HCT116 (cell line): ENCODE measurements around the gene HMGN1. TPM values are rescaled to one million over a fixed set of nuclear protein-coding genes. Genes with fewer than 3 reads are reported as not detected.

Source experiments
- ATAC-seq: fragments of 200-7000 bp; cut with Tn5 transposase; 2 replicates; pipeline ENCODE4 v1.9.1; 2020; ENCODE audit warnings: mild to moderate bottlenecking, moderate library complexity
- BruUV-seq: library from RNA; stranded (reverse); fragments of 400-500 nt; replicated peaks from 2 replicates; lab custom pipeline; 2021; lab: Mats Ljungman, UMichigan
- CTCF ChIA-PET: fragments of 300-600 bp; sonication (Branson Sonifier 250); formaldehyde crosslinking; loops from one replicate; lab custom pipeline; 2021; ENCODE audit warnings: antibody characterized with exemption; lab: Charles Lee
- POLR2A ChIA-PET: fragments of 300-600, 350-600 bp; sonication (Branson Sonifier 250); formaldehyde crosslinking; loops from one replicate; lab custom pipeline; 2021; ENCODE audit warnings: antibody characterized with exemption; lab: Charles Lee
- RAD21 ChIA-PET, 2 experiments: fragments of 300-600 bp; sonication (Branson Sonifier 250); formaldehyde crosslinking; loops; one replicate each; lab custom pipeline; 2023; ENCODE audit warnings: low total read pairs in 2 of 2; ENCODE audit not compliant: uncharacterized antibody in 2 of 2, unreplicated experiment in 2 of 2, low non-redundant PET in 1 of 2; lab: Charles Lee
- DNase-seq: peaks from one replicate; pipeline ENCODE4 v3.0.0-alpha.2; 2010; ENCODE audit warnings: low read depth, low spot score
- H2AFZ ChIP-seq: fragments of 200-600 bp; shearing (Covaris generic), sonication (generic); 2 replicates; pipeline ENCODE4 v1.6.1; 2017; ENCODE audit warnings: low read depth, mixed run types, mixed read lengths, antibody characterized with exemption, low read length; ENCODE audit not compliant: poor library complexity, severe bottlenecking
- H3K27ac ChIP-seq: 2 replicates; pipeline ENCODE4 v1.5.1; 2012; ENCODE audit warnings: low read depth, low read length
- H3K27me3 ChIP-seq: fragments of 200-600 bp; sonication (generic); 2 replicates; pipeline ENCODE4 v1.6.1; 2016; ENCODE audit warnings: mixed run types, low read length, mixed read lengths; ENCODE audit not compliant: insufficient read depth
- H3K36me3 ChIP-seq, 2 experiments: fragments of 200-500 bp in 1 of 2; fragments of 200-600 bp in 1 of 2; sonication (Bioruptor generic) in 1 of 2; sonication (generic) in 1 of 2; 2 replicates each; pipeline versions ENCODE4 v1.5.1 to v1.6.1; 2014 to 2016; ENCODE audit warnings: low read length in 2 of 2, inconsistent platforms in 1 of 2, mixed read lengths in 1 of 2, mixed run types in 1 of 2; ENCODE audit not compliant: insufficient read depth in 2 of 2, control insufficient read depth in 1 of 2
- H3K4me1 ChIP-seq, 2 experiments: fragments of 200-600 bp in 1 of 2; sonication (generic) in 1 of 2; 2 replicates each; pipeline versions ENCODE4 v1.5.1 to v1.6.1; 2012 to 2017; ENCODE audit warnings: low read length in 2 of 2, inconsistent platforms in 1 of 2, mild to moderate bottlenecking in 1 of 2, mixed read lengths in 1 of 2, mixed run types in 1 of 2, moderate library complexity in 1 of 2; ENCODE audit not compliant: insufficient read depth in 2 of 2, control insufficient read depth in 1 of 2
- H3K4me2 ChIP-seq: fragments of 200-600 bp; sonication (generic); 2 replicates; pipeline ENCODE4 v1.6.1; 2017; ENCODE audit warnings: mixed run types, low read length, mixed read lengths
- H3K4me3 ChIP-seq, 2 experiments: fragments of 200-600 bp in 1 of 2; sonication (generic) in 1 of 2; replicated peaks in 1 of 2; 2 replicates each; pipeline ENCODE4 v1.5.1; 2011 to 2016; ENCODE audit warnings: low read length in 2 of 2, control low read depth in 1 of 2, low read depth in 1 of 2, mild to moderate bottlenecking in 1 of 2, mixed read lengths in 1 of 2, mixed run types in 1 of 2
- H3K79me2 ChIP-seq: fragments of 200-600 bp; sonication (generic); 2 replicates; pipeline ENCODE4 v1.6.1; 2017; ENCODE audit warnings: mild to moderate bottlenecking, mixed run types, low read length, moderate library complexity, mixed read lengths; ENCODE audit not compliant: insufficient read depth
- H3K9ac ChIP-seq: fragments of 200-600 bp; sonication (generic); 2 replicates; pipeline ENCODE4 v1.6.1; 2016; ENCODE audit warnings: low read length, mixed read lengths
- H3K9me2 ChIP-seq: fragments of 200-600 bp; sonication (generic), shearing (Covaris generic); 2 replicates; pipeline ENCODE4 v1.6.1; 2017; ENCODE audit warnings: mixed run types, mild to moderate bottlenecking, moderate library complexity; ENCODE audit not compliant: insufficient read depth
- H3K9me3 ChIP-seq, 2 experiments: fragments of 200-500 bp in 1 of 2; fragments of 200-600 bp in 1 of 2; sonication (Bioruptor generic) in 1 of 2; sonication (generic) in 1 of 2; 2 replicates each; pipeline ENCODE4 v1.6.1; 2014 to 2017; ENCODE audit warnings: low read length in 2 of 2, mixed read lengths in 2 of 2, inconsistent platforms in 1 of 2, low read depth in 1 of 2, mild to moderate bottlenecking in 1 of 2, mixed run types in 1 of 2, moderate library complexity in 1 of 2; ENCODE audit not compliant: control insufficient read depth in 1 of 2, insufficient read depth in 1 of 2
- H4K20me1 ChIP-seq: fragments of 200-600 bp; sonication (generic), shearing (Covaris generic); 2 replicates; pipeline ENCODE4 v1.6.1; 2017; ENCODE audit warnings: mixed run types, mild to moderate bottlenecking, moderate library complexity; ENCODE audit not compliant: insufficient read depth
- CEBPB ChIP-seq: IDR thresholded peaks from 2 replicates; pipeline ENCODE4 v1.6.1; 2012; ENCODE audit warnings: low read depth
- EGR1 ChIP-seq: IDR thresholded peaks from 2 replicates; pipeline ENCODE4 v1.6.1; 2012; ENCODE audit warnings: low read depth
- ELF1 ChIP-seq: IDR thresholded peaks from 2 replicates; pipeline ENCODE4 v1.6.1; 2012; ENCODE audit warnings: low read depth, borderline replicate concordance
- EZH2phosphoT487 ChIP-seq: fragments of 200-600 bp; IDR thresholded peaks from 2 replicates; pipeline ENCODE4 v1.6.1; 2018; ENCODE audit warnings: antibody characterized with exemption, borderline replicate concordance
- REST ChIP-seq: IDR thresholded peaks from 2 replicates; pipeline ENCODE4 v1.6.1; 2012; ENCODE audit warnings: low read depth
- SIN3A ChIP-seq: IDR thresholded peaks from 2 replicates; pipeline ENCODE4 v1.6.1; 2012; ENCODE audit warnings: low read depth
- SP1 ChIP-seq: IDR thresholded peaks from 2 replicates; pipeline ENCODE4 v1.6.1; 2012; ENCODE audit warnings: low read depth
- SRF ChIP-seq: IDR thresholded peaks from 2 replicates; pipeline ENCODE4 v1.6.1; 2012; ENCODE audit warnings: low read depth
- ZFX ChIP-seq: fragments of 450-650 bp; IDR thresholded peaks from 2 replicates; pipeline ENCODE4 v1.6.1; 2017
- intact Hi-C: fragments of 100-400 bp; cut with micrococcal nuclease; formaldehyde crosslinking; loops from 2 replicates; pipeline ENCODE4 v1.10.0; 2022
- total RNA-seq: library from RNA; stranded (reverse); gene quantifications from one replicate; pipeline ENCODE4 v1.2.1, GENCODE V29; 2021; ENCODE audit not compliant: unreplicated experiment
- TF ChIP-seq, protein P1 (sequence below): IDR thresholded peaks from 2 replicates; pipeline ENCODE4 v1.6.1; 2012

HMGN1 gene
- total RNA-seq, 1 experiment from 2014 or later = 399 TPM

- peaks cover 10 to 19% of the 10 kb centered on the region in 2 experiments; a peak in 3 of 4 replicates for H3K4me1 ChIP-seq
- H3K4me3 ChIP-seq = peak overlapping the region; percentile 51 to 71
- ATAC-seq (peak; percentile 43), DNase-seq (no peak)
- no peaks in the 10 kb centered on the region for H3K9me3 ChIP-seq
- RAD21 ChIA-PET = interaction anchor here in 1 of 2 experiments (0.6 kb wide), 1 partner anchor 52 kb away, joined by 4 read pairs; no protein-coding TSS in a partner anchor
- peak overlapping the region; percentile 70 for H3K27ac ChIP-seq
- peaks cover 7% of the 10 kb centered on the region; the same call in 1 of the 2 replicates for H4K20me1 ChIP-seq
- peaks cover 4% of the 10 kb centered on the region; the same call in 1 of the 2 replicates for H3K9me2 ChIP-seq
- TF ChIP-seq ZFX = peak; percentile 96
- TF ChIP-seq SRF = no peak
- no TSS peak for BruUV-seq
- H3K27me3 ChIP-seq = no peaks in the 10 kb centered on the region
- CTCF ChIA-PET = no interaction called here
- intact Hi-C loops = loop anchor here (5.0 kb wide), 1 partner anchor 34 kb away; the partner anchor contains the start of gene HMGN1
- peaks cover 41% of the 10 kb centered on the region for H3K79me2 ChIP-seq
- POLR2A ChIA-PET = interaction anchor here (0.6 to 1.6 kb wide), 2 partner anchors 129 to 249 kb away, joined by 3 read pairs; no protein-coding TSS in a partner anchor
- peaks cover 0 to 16% of the 10 kb centered on the region in 2 experiments; a peak in 3 of 4 replicates for H3K36me3 ChIP-seq
- H2AFZ ChIP-seq = no peak overlapping the region
- H3K4me2 ChIP-seq = peak overlapping the region; percentile 84
- H3K9ac ChIP-seq = peak overlapping the region; percentile 83
Measured at GRCh38 chr21:39313042-39313570, 35.8 kb downstream of the HMGN1 start.

GRCh38 chr21:39312112-39313041 lies 36.5 kb downstream of the HMGN1 start:
- H3K79me2 ChIP-seq = peaks cover 47% of the 10 kb centered on the region
- H3K9me2 ChIP-seq = peaks cover 4% of the 10 kb centered on the region; the same call in 1 of the 2 replicates
- intact Hi-C loops = loop anchor here (1.0 to 5.0 kb wide), 2 partner anchors 35 to 76 kb away; partner anchors contain the start of gene HMGN1
- H3K27ac ChIP-seq = peak overlapping the region; percentile 70
- CTCF ChIA-PET = interaction anchor here (0.6 kb wide), 1 partner anchor 75 kb away, joined by 4 read pairs; no protein-coding TSS in a partner anchor
- POLR2A ChIA-PET = interaction anchor here (0.6 to 1.6 kb wide), 4 partner anchors 27 to 248 kb away, joined by 3 read pairs; no protein-coding TSS in a partner anchor
- RAD21 ChIA-PET = interaction anchor here in 1 of 2 experiments (0.6 kb wide), 1 partner anchor 52 kb away, joined by 4 read pairs; no protein-coding TSS in a partner anchor
- peak; percentile 77 for DNase-seq
- no peak overlapping the region for H2AFZ ChIP-seq
- H3K36me3 ChIP-seq = peaks cover 0 to 16% of the 10 kb centered on the region in 2 experiments; a peak in 3 of 4 replicates
- H3K4me3 ChIP-seq = peak overlapping the region; percentile 51 to 71
- no peaks in the 10 kb centered on the region for H3K27me3 ChIP-seq
- BruUV-seq = no TSS peak
- H4K20me1 ChIP-seq = peaks cover 13% of the 10 kb centered on the region; the same call in 1 of the 2 replicates
- no peaks in the 10 kb centered on the region for H3K9me3 ChIP-seq
- H3K4me2 ChIP-seq = peak overlapping the region; percentile 84
- peak; percentile 92 for ATAC-seq
- H3K9ac ChIP-seq = peak overlapping the region; percentile 83
- peaks cover 10 to 19% of the 10 kb centered on the region in 2 experiments; a peak in 3 of 4 replicates for H3K4me1 ChIP-seq
- TF ChIP-seq, protein P1, sequence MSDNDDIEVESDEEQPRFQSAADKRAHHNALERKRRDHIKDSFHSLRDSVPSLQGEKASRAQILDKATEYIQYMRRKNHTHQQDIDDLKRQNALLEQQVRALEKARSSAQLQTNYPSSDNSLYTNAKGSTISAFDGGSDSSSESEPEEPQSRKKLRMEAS = 0 out of 2 replicates have a peak, but pooled peaks have one; percentile 6
- TF ChIP-seq SIN3A = no peak
- TF ChIP-seq EGR1 = peak; percentile 80
- no peak for TF ChIP-seq EZH2phosphoT487
- no peak for TF ChIP-seq REST
- TF ChIP-seq CEBPB = no peak
- no peak for TF ChIP-seq ELF1
- TF ChIP-seq SP1 = peak; percentile 87
- no peak for TF ChIP-seq SRF
